Neural cell (in vitro differentiated cells): ENCODE results near the gene ANKRD10. TPM values are rescaled to one million over a fixed set of nuclear protein-coding genes. Genes with fewer than 3 reads are reported as not detected.

Source experiments
- H2AFZ ChIP-seq: fragments of 200-600, 300-800 bp; sonication (generic), shearing (Covaris generic); 2 replicates; pipeline ENCODE4 v1.6.0; 2014; ENCODE audit warnings: low read depth, mild to moderate bottlenecking, antibody characterized with exemption, low read length, moderate library complexity
- H3F3A ChIP-seq: fragments of 200-600 bp; shearing (Covaris generic); 2 replicates; pipeline ENCODE4 v1.6.1; 2016; ENCODE audit warnings: mild to moderate bottlenecking, moderate library complexity, mixed read lengths, antibody characterized with exemption, low read length; ENCODE audit not compliant: insufficient read depth, poor library complexity, severe bottlenecking
- H3K27ac ChIP-seq: fragments of 200-600, 300-800 bp; sonication (generic), shearing (Covaris generic); 2 replicates; pipeline ENCODE4 v1.5.1; 2014; ENCODE audit warnings: mild to moderate bottlenecking, low read length, moderate library complexity
- H3K27me3 ChIP-seq: fragments of 300-800, 200-600 bp; sonication (generic), shearing (Covaris generic); 2 replicates; pipeline ENCODE4 v1.6.0; 2014; ENCODE audit warnings: mild to moderate bottlenecking, low read depth, low read length, moderate library complexity; ENCODE audit not compliant: insufficient read depth
- H3K36me3 ChIP-seq: fragments of 300-800, 200-600 bp; sonication (generic), shearing (Covaris generic); 2 replicates; pipeline ENCODE4 v1.5.1; 2014; ENCODE audit warnings: mild to moderate bottlenecking, antibody characterized with exemption, low read length, moderate library complexity; ENCODE audit not compliant: insufficient read depth
- H3K4me2 ChIP-seq: fragments of 300-800, 200-600 bp; sonication (generic), shearing (Covaris generic); 2 replicates; pipeline ENCODE4 v1.6.0; 2014; ENCODE audit warnings: mild to moderate bottlenecking, low read length
- H3K4me3 ChIP-seq: fragments of 300-800, 200-600 bp; sonication (generic), shearing (Covaris generic); 2 replicates; pipeline ENCODE4 v1.5.1; 2014; ENCODE audit warnings: mild to moderate bottlenecking, low read length, moderate library complexity
- H3K79me2 ChIP-seq: fragments of 200-600 bp; shearing (Covaris generic); replicated peaks from 2 replicates; pipeline ENCODE4 v1.6.0; 2014; ENCODE audit warnings: mild to moderate bottlenecking, low read length, moderate library complexity; ENCODE audit not compliant: insufficient read depth
- H3K9ac ChIP-seq: fragments of 300-800, 200-600 bp; sonication (generic), shearing (Covaris generic); 2 replicates; pipeline ENCODE4 v1.6.1; 2016; ENCODE audit warnings: mild to moderate bottlenecking, low read length, mixed read lengths
- H3K9me2 ChIP-seq: fragments of 200-600 bp; shearing (Covaris generic); 2 replicates; pipeline ENCODE4 v1.6.1; 2016; ENCODE audit warnings: mild to moderate bottlenecking, low read length, mixed read lengths; ENCODE audit not compliant: insufficient read depth
- H3K9me3 ChIP-seq: fragments of 200-600, 300-800 bp; sonication (generic), shearing (Covaris generic); 2 replicates; pipeline ENCODE4 v1.6.1; 2016; ENCODE audit warnings: mild to moderate bottlenecking, mixed run types, low read length, moderate library complexity, mixed read lengths
- H4K20me1 ChIP-seq: fragments of 200-600 bp; shearing (Covaris generic); 2 replicates; pipeline ENCODE4 v1.6.1; 2016; ENCODE audit warnings: mild to moderate bottlenecking, mixed run types; ENCODE audit not compliant: insufficient read depth
- EP300 ChIP-seq: fragments of 450-650 bp; conservative IDR thresholded peaks from 2 replicates; pipeline ENCODE4 v1.6.1; 2014; ENCODE audit warnings: antibody characterized with exemption, mild to moderate bottlenecking, moderate library complexity; ENCODE audit not compliant: poor library complexity, severe bottlenecking
- EZH2 ChIP-seq: fragments of 200-600, 300-800 bp; shearing (Covaris generic), sonication (generic); IDR thresholded peaks from 2 replicates; pipeline ENCODE4 v1.6.1; 2014; ENCODE audit warnings: antibody characterized with exemption, low read length, borderline replicate concordance, mild to moderate bottlenecking; ENCODE audit not compliant: insufficient read depth, poor library complexity, severe bottlenecking
- MXI1 ChIP-seq: fragments of 450-650 bp; conservative IDR thresholded peaks from 2 replicates; pipeline ENCODE4 v1.6.1; 2014; ENCODE audit warnings: antibody characterized with exemption, mild to moderate bottlenecking; ENCODE audit not compliant: poor library complexity, severe bottlenecking
- POLR2AphosphoS5 ChIP-seq: IDR thresholded peaks from 2 replicates; pipeline ENCODE4 v1.6.1; 2012
- RAD21 ChIP-seq: fragments of 450-650 bp; conservative IDR thresholded peaks from 2 replicates; pipeline ENCODE4 v1.6.1; 2014; ENCODE audit warnings: antibody characterized with exemption, mild to moderate bottlenecking, moderate library complexity
- REST ChIP-seq: IDR thresholded peaks from 2 replicates; pipeline ENCODE4 v1.6.1; 2012; ENCODE audit warnings: borderline replicate concordance
- SMC3 ChIP-seq: fragments of 450-650 bp; conservative IDR thresholded peaks from 2 replicates; pipeline ENCODE4 v1.6.1; 2014; ENCODE audit warnings: antibody characterized with exemption, mild to moderate bottlenecking, moderate library complexity; ENCODE audit not compliant: poor library complexity
- TAF1 ChIP-seq: IDR thresholded peaks from 2 replicates; pipeline ENCODE4 v1.6.1; 2012; ENCODE audit warnings: low read depth
- polyA plus RNA-seq: library from polyadenylated mRNA; depleted of rRNA; stranded (reverse); fragments of >200 nt; gene quantifications from 2 replicates; pipeline ENCODE4 v1.2.3, GENCODE V29; 2014
- TF ChIP-seq, protein P1 (sequence below): fragments of 450-650 bp; IDR thresholded peaks from 2 replicates; pipeline ENCODE4 v1.5.1; 2014; ENCODE audit warnings: antibody characterized with exemption, mild to moderate bottlenecking, moderate library complexity; ENCODE audit not compliant: poor library complexity, severe bottlenecking

Gene ANKRD10
- polyA plus RNA-seq, 1 donor from 2014 or later, result 564 TPM

GRCh38 chr13:110942248-110942981 is 27.5 kb upstream of the ANKRD10 start:
- TF ChIP-seq EZH2 (no peak), SMC3 (no peak), EP300 (no peak), POLR2AphosphoS5 (no peak)
- H4K20me1 ChIP-seq, result no peaks in the 10 kb centered on the region
- no peak overlapping the region for H3K4me3 ChIP-seq
- H3F3A ChIP-seq, result no peaks in the 10 kb centered on the region
- H3K27me3 ChIP-seq, result no peaks in the 10 kb centered on the region
- H3K9ac ChIP-seq, result no peak overlapping the region
- H3K9me3 ChIP-seq, result no peaks in the 10 kb centered on the region
- H2AFZ ChIP-seq, result no peak overlapping the region
- no peaks in the 10 kb centered on the region for H3K36me3 ChIP-seq
- H3K27ac ChIP-seq, result no peak overlapping the region
- no peaks in the 10 kb centered on the region for H3K9me2 ChIP-seq
- no peak overlapping the region for H3K4me2 ChIP-seq
- H3K79me2 ChIP-seq, result no peaks in the 10 kb centered on the region

- Histone ChIP-seq H3K4me2 (no peak overlapping the region), H2AFZ (no peak overlapping the region), H3K79me2 (no peaks in the 10 kb centered on the region), H3K4me3 (no peak overlapping the region), H4K20me1 (no peaks in the 10 kb centered on the region), H3K36me3 (no peaks in the 10 kb centered on the region), H3K27ac (no peak overlapping the region), H3K27me3 (no peaks in the 10 kb centered on the region), H3K9me2 (no peaks in the 10 kb centered on the region), H3K9ac (no peak overlapping the region), H3K9me3 (no peaks in the 10 kb centered on the region), H3F3A (no peaks in the 10 kb centered on the region)
- TF ChIP-seq SMC3, result no peak
- TF ChIP-seq, protein P1, sequence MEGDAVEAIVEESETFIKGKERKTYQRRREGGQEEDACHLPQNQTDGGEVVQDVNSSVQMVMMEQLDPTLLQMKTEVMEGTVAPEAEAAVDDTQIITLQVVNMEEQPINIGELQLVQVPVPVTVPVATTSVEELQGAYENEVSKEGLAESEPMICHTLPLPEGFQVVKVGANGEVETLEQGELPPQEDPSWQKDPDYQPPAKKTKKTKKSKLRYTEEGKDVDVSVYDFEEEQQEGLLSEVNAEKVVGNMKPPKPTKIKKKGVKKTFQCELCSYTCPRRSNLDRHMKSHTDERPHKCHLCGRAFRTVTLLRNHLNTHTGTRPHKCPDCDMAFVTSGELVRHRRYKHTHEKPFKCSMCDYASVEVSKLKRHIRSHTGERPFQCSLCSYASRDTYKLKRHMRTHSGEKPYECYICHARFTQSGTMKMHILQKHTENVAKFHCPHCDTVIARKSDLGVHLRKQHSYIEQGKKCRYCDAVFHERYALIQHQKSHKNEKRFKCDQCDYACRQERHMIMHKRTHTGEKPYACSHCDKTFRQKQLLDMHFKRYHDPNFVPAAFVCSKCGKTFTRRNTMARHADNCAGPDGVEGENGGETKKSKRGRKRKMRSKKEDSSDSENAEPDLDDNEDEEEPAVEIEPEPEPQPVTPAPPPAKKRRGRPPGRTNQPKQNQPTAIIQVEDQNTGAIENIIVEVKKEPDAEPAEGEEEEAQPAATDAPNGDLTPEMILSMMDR, result no peak
- TF ChIP-seq EP300, result no peak
- no peak for TF ChIP-seq REST
- TF ChIP-seq RAD21, result no peak
- TF ChIP-seq POLR2AphosphoS5, result no peak
- no peak for TF ChIP-seq MXI1
- no peak for TF ChIP-seq EZH2
- TF ChIP-seq TAF1, result no peak
These were observed 24.0 kb upstream of the ANKRD10 start for GRCh38 chr13:110938662-110939421.
